ENCODE results near the gene CLTB. TPM values are rescaled to one million over a fixed set of nuclear protein-coding genes. Genes with fewer than 3 reads are reported as not detected.

Gene CLTB
- total and polyA plus RNA-seq, 4 donors, result 14.2 to 49.4 (median 38.6) TPM

GRCh38 chr5:176429972-176430371, 13.6 kb upstream of the CLTB start (continued):
- TF ChIP-seq ZBTB33 (IDR thresholded peaks at IDR 0.05) (no peak), RAD21 (IDR thresholded peaks at IDR 0.05) (peak; percentile 31 to 58)

GRCh38 chr5:176427971-176428370, 11.6 kb upstream of the CLTB start:
- H3K4me3 ChIP-seq (ENCODE audit: low read depth in 1 of 3, low read length in 3 of 3), result no peak overlapping the region
- H3K27ac ChIP-seq (ENCODE audit: low read depth in 1 of 2, low read length in 2 of 2), result no peak overlapping the region
- 76% methylated on average over 4 of the region's 4 CpGs for whole genome bisulfite sequencing
- no peaks in the 10 kb centered on the region for H3K36me3 ChIP-seq (ENCODE audit: control insufficient read depth in 4 of 4, insufficient read depth in 3 of 4, low read depth in 1 of 4, low read length in 3 of 4)
- H3K27me3 ChIP-seq (ENCODE audit: control insufficient read depth in 4 of 4, insufficient read depth in 4 of 4, low read length in 3 of 4), result peaks cover 0 to 2% (median 0%) of the 10 kb centered on the region in 4 donors
- TF ChIP-seq FOXA2 (IDR thresholded peaks at IDR 0.05), result no peak
- DNase-seq (ENCODE audit: low spot score), result no peak
- H3K9ac ChIP-seq (ENCODE audit: low read depth in 1 of 2, low read length in 2 of 2), result no peak overlapping the region
- H3K4me1 ChIP-seq (ENCODE audit: control insufficient read depth in 4 of 4, insufficient read depth in 4 of 4, low read length in 3 of 4), result no peaks in the 10 kb centered on the region
- H3K9me3 ChIP-seq (ENCODE audit: control insufficient read depth in 4 of 4, low read length in 3 of 4), result no peaks in the 10 kb centered on the region

GRCh38 chr5:176426876-176427275, 10.5 kb upstream of the CLTB start:
- no peak overlapping the region for H3K27ac ChIP-seq (ENCODE audit: low read depth in 1 of 2, low read length in 2 of 2)
- no peaks in the 10 kb centered on the region for H3K4me1 ChIP-seq (ENCODE audit: control insufficient read depth in 4 of 4, insufficient read depth in 4 of 4, low read length in 3 of 4)
- 73% methylated on average over 1 of the region's 1 CpG for WGBS
- no peak for DNase-seq (ENCODE audit: low spot score)
- peaks cover 0 to 2% (median 0%) of the 10 kb centered on the region in 4 donors for H3K27me3 ChIP-seq (ENCODE audit: control insufficient read depth in 4 of 4, insufficient read depth in 4 of 4, low read length in 3 of 4)
- no peaks in the 10 kb centered on the region for H3K36me3 ChIP-seq (ENCODE audit: control insufficient read depth in 4 of 4, insufficient read depth in 3 of 4, low read depth in 1 of 4, low read length in 3 of 4)
- H3K9me3 ChIP-seq (ENCODE audit: control insufficient read depth in 4 of 4, low read length in 3 of 4), result no peaks in the 10 kb centered on the region
- H3K9ac ChIP-seq (ENCODE audit: low read depth in 1 of 2, low read length in 2 of 2), result no peak overlapping the region
- H3K4me3 ChIP-seq (ENCODE audit: low read depth in 1 of 3, low read length in 3 of 3), result no peak overlapping the region
- no peak for TF ChIP-seq TAF1 (conservative IDR thresholded peaks at IDR 0.05)
- no peak for TF ChIP-seq EGR1 (IDR thresholded peaks at IDR 0.05; ENCODE audit: low read depth in 2 of 2)
- no peak for TF ChIP-seq GABPA (IDR thresholded peaks at IDR 0.05 in 1 of 2, conservative IDR thresholded peaks at IDR 0.05 in 1 of 2)
- no peak for TF ChIP-seq SP1 (IDR thresholded peaks at IDR 0.05)
- no peak for TF ChIP-seq ZBTB33 (IDR thresholded peaks at IDR 0.05)
- TF ChIP-seq RXRA (IDR thresholded peaks at IDR 0.05), result no peak
- TF ChIP-seq ATF3 (IDR thresholded peaks at IDR 0.05), result no peak
- TF ChIP-seq HNF4G (IDR thresholded peaks at IDR 0.05), result no peak
- no peak for TF ChIP-seq REST (IDR thresholded peaks at IDR 0.05)
- no peak for TF ChIP-seq RAD21 (IDR thresholded peaks at IDR 0.05)
- TF ChIP-seq JUND (IDR thresholded peaks at IDR 0.05), result no peak
- no peak for TF ChIP-seq MAX (IDR thresholded peaks at IDR 0.05)
- TF ChIP-seq CTCF (IDR thresholded peaks at IDR 0.05; ENCODE audit: low read depth, low read length, missing input control), result no peak
- no peak for TF ChIP-seq YY1 (IDR thresholded peaks at IDR 0.05)
- no peak for TF ChIP-seq NR2F2 (IDR thresholded peaks at IDR 0.05)
- no peak for TF ChIP-seq HNF4A (conservative IDR thresholded peaks at IDR 0.05)
- TF ChIP-seq FOXA2 (IDR thresholded peaks at IDR 0.05), result no peak
- no peak for TF ChIP-seq FOXA1 (IDR thresholded peaks at IDR 0.05)

All from liver (tissue), 9 donors.